ENCODE measurements around the gene PPP4R3A. TPM values are rescaled to one million over a fixed set of nuclear protein-coding genes. Genes with fewer than 3 reads are reported as not detected.
"Not testable (repeated sequence)": the region's sequence is repeated elsewhere in the genome, so short reads cannot be mapped to it uniquely, and the experiment has no call there.

Gene PPP4R3A
- total RNA-seq, 1 experiment from 2014 or later, result 24.5 TPM

- in situ Hi-C loops (cut with HindIII; ENCODE audit: low pct_unique_long_range_greater_than_20kb, low sequenced_read_pairs), result no loop called here
- DNase-seq (ENCODE audit: low read depth), result peak; percentile 49
Measured at GRCh38 chr14:91417120-91417982, 92.8 kb downstream of the PPP4R3A start, which contains the start of gene CCDC88C. Gene CCDC88C, minus strand, starts transcription at chr14:91417820. Its CDS starts 130 bp downstream, at chr14:91417690.

GRCh38 chr14:91416744-91417119 lies 93.4 kb downstream of the PPP4R3A start:
- no peak for DNase-seq (ENCODE audit: low read depth)
- in situ Hi-C loops (cut with HindIII; ENCODE audit: low pct_unique_long_range_greater_than_20kb, low sequenced_read_pairs), result no loop called here

GRCh38 chr14:91415794-91416743 lies 94.0 kb downstream of the PPP4R3A start:
- in situ Hi-C loops (cut with HindIII; ENCODE audit: low pct_unique_long_range_greater_than_20kb, low sequenced_read_pairs), result no loop called here
- DNase-seq (ENCODE audit: low read depth), result no peak

- no peak for DNase-seq (ENCODE audit: low read depth)
- in situ Hi-C loops (cut with HindIII; ENCODE audit: low pct_unique_long_range_greater_than_20kb, low sequenced_read_pairs), result no loop called here
Measured at GRCh38 chr14:91414475-91414833, 95.7 kb downstream of the PPP4R3A start.

- in situ Hi-C loops (cut with HindIII; ENCODE audit: low pct_unique_long_range_greater_than_20kb, low sequenced_read_pairs), result no loop called here
- DNase-seq (ENCODE audit: low read depth), result no peak
Measured at GRCh38 chr14:91413547-91414474, 96.3 kb downstream of the PPP4R3A start.

GRCh38 chr14:91412939-91413338 lies 97.2 kb downstream of the PPP4R3A start:
- DNase-seq (ENCODE audit: low read depth), result no peak
- in situ Hi-C loops (cut with HindIII; ENCODE audit: low pct_unique_long_range_greater_than_20kb, low sequenced_read_pairs), result no loop called here

GRCh38 chr14:91410771-91411536 lies 99.2 kb downstream of the PPP4R3A start:
- no peak for DNase-seq (ENCODE audit: low read depth)
- in situ Hi-C loops (cut with HindIII; ENCODE audit: low pct_unique_long_range_greater_than_20kb, low sequenced_read_pairs), result no loop called here

GRCh38 chr14:91409928-91410718 lies 100.0 kb downstream of the PPP4R3A start:
- in situ Hi-C loops (cut with HindIII; ENCODE audit: low pct_unique_long_range_greater_than_20kb, low sequenced_read_pairs), result no loop called here
- no peak for DNase-seq (ENCODE audit: low read depth)

GRCh38 chr14:91409240-91409639 lies 100.9 kb downstream of the PPP4R3A start:
- in situ Hi-C loops (cut with HindIII; ENCODE audit: low pct_unique_long_range_greater_than_20kb, low sequenced_read_pairs); DNase-seq (ENCODE audit: low read depth): not testable (repeated sequence)

Other genes starting within 250 kb of the PPP4R3A start
- gene CCDC88C, start 92.5 kb downstream of the PPP4R3A start, total RNA-seq (2014; rRNA removed; shearing (Covaris generic); ENCODE audit: low replicate concordance), result 1.2 and 2.0 TPM in 2 replicates
- gene CATSPERB, start 221.8 kb upstream of the PPP4R3A start, total RNA-seq (2014; rRNA removed; shearing (Covaris generic); ENCODE audit: low replicate concordance), result not detected in 2 replicates

All from Caki2 (cell line).